Astrocyte of the spinal cord (primary cell): ENCODE results near the gene ARL11.

Experiments
- DNase-seq: peaks from one replicate; pipeline ENCODE4 v3.0.0; 2011; ENCODE audit warnings: low read depth, low spot score
- H3K4me3 ChIP-seq: 2 replicates; pipeline ENCODE4 v1.5.1; 2011; ENCODE audit warnings: low read depth, mild to moderate bottlenecking, low read length, moderate library complexity
- in situ Hi-C: cut with HindIII; loops from 2 replicates; pipeline ENCODE4 v1.10.0; 2017; ENCODE audit warnings: low sequenced_read_pairs
- TF ChIP-seq, protein P1 (sequence below): IDR thresholded peaks from 2 replicates; pipeline ENCODE4 v1.5.1; 2012; ENCODE audit warnings: low read depth, mild to moderate bottlenecking, low read length, inconsistent platforms

Gene ARL11

DNA sequence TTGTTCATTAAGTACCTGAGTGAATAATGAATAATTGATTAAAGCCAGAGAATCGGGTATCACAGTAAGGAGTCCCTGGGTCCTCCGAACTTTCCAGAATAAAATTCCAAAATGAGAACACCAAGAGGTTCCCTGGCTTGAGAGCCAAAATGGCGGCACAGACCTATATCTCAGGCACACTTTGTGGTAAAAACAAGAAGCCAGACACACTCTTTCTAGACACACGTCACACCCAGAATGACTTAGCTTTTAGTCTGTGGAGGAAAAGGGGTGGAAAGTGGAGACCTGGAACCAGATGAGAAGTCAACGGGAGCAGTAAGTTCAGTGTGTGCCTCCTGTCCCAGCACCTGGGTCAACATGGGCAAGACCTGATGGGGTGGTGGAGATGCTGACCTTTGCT, 8.4 kb downstream of the ARL11 start:
- H3K4me3 ChIP-seq = no peak overlapping the region
- DNase-seq = no peak
- in situ Hi-C loops = no loop called here
- TF ChIP-seq, protein P1, sequence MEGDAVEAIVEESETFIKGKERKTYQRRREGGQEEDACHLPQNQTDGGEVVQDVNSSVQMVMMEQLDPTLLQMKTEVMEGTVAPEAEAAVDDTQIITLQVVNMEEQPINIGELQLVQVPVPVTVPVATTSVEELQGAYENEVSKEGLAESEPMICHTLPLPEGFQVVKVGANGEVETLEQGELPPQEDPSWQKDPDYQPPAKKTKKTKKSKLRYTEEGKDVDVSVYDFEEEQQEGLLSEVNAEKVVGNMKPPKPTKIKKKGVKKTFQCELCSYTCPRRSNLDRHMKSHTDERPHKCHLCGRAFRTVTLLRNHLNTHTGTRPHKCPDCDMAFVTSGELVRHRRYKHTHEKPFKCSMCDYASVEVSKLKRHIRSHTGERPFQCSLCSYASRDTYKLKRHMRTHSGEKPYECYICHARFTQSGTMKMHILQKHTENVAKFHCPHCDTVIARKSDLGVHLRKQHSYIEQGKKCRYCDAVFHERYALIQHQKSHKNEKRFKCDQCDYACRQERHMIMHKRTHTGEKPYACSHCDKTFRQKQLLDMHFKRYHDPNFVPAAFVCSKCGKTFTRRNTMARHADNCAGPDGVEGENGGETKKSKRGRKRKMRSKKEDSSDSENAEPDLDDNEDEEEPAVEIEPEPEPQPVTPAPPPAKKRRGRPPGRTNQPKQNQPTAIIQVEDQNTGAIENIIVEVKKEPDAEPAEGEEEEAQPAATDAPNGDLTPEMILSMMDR = no peak

DNA sequence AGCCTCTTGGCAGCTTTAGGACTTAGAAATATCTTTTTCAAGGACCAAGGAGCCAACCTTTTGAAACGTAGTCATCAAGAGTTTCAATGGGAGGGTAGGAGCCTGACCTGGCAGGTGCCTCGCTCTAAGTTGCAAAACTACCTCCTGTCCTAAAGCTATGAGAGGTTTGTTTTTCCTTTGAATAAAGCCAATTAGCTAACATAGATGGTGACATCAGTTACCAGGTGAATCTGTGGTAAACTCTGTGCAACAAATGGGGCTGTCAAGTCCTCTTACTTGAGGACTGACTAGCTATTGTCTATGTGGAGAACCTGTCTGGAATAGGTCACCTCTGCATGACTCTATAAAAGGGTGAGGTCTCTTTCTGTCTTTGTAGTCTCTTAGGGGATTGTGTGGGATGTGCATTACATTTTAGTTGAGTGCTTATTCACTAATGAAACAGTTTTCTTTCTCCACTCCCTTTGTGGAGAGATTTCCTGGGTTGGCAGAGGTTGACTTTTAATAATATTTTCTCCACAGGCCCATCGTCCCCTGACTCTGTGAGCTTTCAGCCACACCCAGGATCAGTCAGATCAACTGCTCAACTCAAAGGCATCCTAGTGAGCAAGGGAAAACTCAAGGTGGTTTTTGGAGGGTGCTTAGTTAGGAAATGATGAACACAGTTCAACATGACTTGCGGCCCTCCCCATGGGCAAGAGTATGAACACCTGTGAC, 9.9 kb downstream of the ARL11 start:
- in situ Hi-C loops = no loop called here
- no peak overlapping the region for H3K4me3 ChIP-seq
- TF ChIP-seq, protein P1 = no peak
- no peak for DNase-seq

DNA sequence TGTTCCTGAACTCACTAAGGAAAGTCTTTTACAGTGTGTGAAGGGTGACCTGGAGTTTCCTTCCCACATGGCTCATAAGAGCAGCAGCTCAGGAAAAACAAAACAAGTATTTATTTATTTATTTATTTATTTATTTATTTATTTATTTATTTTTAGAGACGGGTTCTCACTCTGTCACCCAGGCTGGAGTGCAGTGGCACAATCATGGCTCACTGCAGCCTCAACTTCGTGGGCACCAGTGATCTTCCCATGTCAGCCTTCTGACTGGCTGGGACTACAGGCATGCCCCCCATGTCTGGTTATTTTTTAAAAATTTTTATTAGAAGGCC, 10.4 kb downstream of the ARL11 start:
- in situ Hi-C loops = no loop called here
- TF ChIP-seq, protein P1 = no peak
- H3K4me3 ChIP-seq = no peak overlapping the region
- no peak for DNase-seq

DNA sequence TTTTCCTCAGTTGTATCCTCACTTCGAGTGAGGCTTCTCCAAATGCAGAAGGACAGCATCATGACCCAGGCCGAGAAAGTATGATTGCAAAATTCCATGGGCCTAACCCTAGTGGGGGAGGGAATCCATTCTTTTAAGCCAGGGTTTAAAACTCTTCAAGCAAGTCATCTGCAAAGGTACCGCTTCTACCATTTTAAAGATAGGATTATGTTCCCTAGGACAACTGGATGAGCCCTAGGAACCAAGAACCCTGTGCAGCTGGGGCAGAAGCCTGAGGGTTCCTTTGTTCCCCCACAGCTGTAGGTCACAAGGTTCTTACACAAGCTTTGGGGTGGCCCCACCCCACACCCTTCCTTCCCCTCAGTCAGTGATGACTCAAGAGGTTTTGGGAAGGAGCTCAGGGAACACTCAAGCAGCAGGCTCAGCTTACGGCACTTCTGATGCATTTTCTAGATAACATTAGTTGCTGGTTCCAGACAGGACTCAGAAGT, 13.5 kb downstream of the ARL11 start:
- in situ Hi-C loops = no loop called here
- peak; percentile 56 for DNase-seq
- H3K4me3 ChIP-seq = no peak overlapping the region
- TF ChIP-seq, protein P1 = no peak

DNA sequence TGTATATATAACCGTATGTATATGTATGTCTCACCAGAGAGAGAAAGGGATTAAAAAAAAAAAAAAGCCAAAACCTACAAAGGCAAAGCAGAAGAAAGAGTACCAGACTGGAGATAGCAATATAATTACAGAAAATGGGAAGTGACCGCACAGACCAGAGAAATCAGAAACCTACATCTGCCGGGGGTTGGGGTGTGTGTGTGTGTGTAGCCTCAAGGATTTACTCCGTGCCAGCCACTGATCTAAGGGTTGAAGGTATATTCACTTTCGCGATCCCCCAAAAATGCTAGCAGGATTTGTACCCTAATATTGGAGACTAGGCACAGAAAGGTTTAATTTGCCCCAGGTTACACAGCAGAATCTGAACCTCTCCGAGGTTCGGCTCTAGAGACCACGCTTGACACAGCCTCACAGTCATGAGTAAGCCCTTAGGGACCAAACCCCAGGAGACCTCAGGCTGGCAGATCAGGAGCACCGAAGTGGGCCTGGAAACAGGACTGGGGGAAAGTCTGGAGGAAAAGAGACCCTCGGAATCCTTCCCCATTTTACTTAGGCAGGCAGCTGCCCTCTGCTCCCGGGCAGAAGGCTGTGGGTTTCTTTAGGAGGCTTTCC, 14.8 kb downstream of the ARL11 start:
- in situ Hi-C loops = no loop called here
- TF ChIP-seq, protein P1 = no peak
- DNase-seq = no peak
- no peak overlapping the region for H3K4me3 ChIP-seq

DNA sequence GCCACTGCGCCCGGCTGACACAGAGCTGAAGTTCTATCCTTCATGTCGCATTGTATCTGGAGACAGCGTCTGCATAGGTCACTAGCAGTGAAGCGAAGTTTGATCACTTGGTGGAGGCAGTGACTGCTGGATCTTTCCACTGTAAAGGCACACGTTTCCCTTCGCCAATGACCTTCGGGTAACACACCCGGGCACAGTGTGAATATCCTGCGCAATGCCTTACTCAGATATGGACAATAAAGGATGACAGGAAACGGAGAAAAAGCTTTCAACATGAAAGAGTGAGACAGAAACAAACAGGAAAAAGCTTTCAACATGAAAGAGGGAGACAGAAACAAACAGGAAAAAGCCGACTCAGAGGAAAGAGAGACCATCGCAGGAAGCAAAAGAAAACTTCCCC, 17.1 kb downstream of the ARL11 start:
- no peak overlapping the region for H3K4me3 ChIP-seq
- in situ Hi-C loops = no loop called here
- DNase-seq = no peak
- TF ChIP-seq, protein P1 = no peak
